Breast epithelium (tissue), 4 donors: ENCODE measurements around the gene EIF4G3. TPM values are rescaled to one million over a fixed set of nuclear protein-coding genes. Genes with fewer than 3 reads are reported as not detected.

Source experiments
- DNase-seq, 2 donors: peaks; one replicate each; pipeline ENCODE4 v3.0.0-alpha.2; 2019; ENCODE audit warnings: low spot score in 2 of 2
- H3K27ac ChIP-seq, 2 donors: fragments of 200-600 bp; sonication (generic) in 1 of 2; one replicate each; pipeline ENCODE4 v1.5.1; 2016 to 2019; ENCODE audit warnings: mild to moderate bottlenecking in 1 of 2
- H3K27me3 ChIP-seq, 2 donors: fragments of 200-600 bp; sonication (generic) in 1 of 2; one replicate each; pipeline versions ENCODE4 v1.5.1 to v1.6.0; 2017 to 2019; ENCODE audit warnings: control low read depth in 1 of 2, mild to moderate bottlenecking in 1 of 2
- H3K36me3 ChIP-seq: fragments of 200-600 bp; one replicate; pipeline ENCODE4 v1.5.1; 2019
- H3K4me1 ChIP-seq, 2 donors: fragments of 200-600 bp; sonication (generic); one replicate each; pipeline ENCODE4 v1.5.1; 2016 to 2019; ENCODE audit warnings: control low read depth in 1 of 2
- H3K4me3 ChIP-seq, 3 donors: fragments of 200-600 bp; sonication (generic); 1 replicate in 2 of 3; 2 replicates in 1 of 3; pipeline ENCODE4 v1.5.1; 2016 to 2019; ENCODE audit warnings: mild to moderate bottlenecking in 3 of 3, moderate library complexity in 2 of 3
- H3K9me3 ChIP-seq, 2 donors: fragments of 200-600 bp; sonication (generic) in 1 of 2; one replicate each; pipeline ENCODE4 v1.5.1; 2016 to 2019; ENCODE audit warnings: control low read depth in 1 of 2
- CTCF ChIP-seq, 3 donors: fragments of 450-650 bp; IDR thresholded peaks; one replicate each; pipeline ENCODE4 v1.5.1; 2016 to 2017; ENCODE audit warnings: antibody characterized with exemption in 3 of 3, mild to moderate bottlenecking in 3 of 3, moderate library complexity in 3 of 3
- POLR2A ChIP-seq: fragments of 450-650 bp; IDR thresholded peaks from one replicate; pipeline ENCODE4 v1.6.1; 2016; ENCODE audit warnings: antibody characterized with exemption, mild to moderate bottlenecking, moderate library complexity
- POLR2AphosphoS5 ChIP-seq, 3 donors: sonication (generic); formaldehyde crosslinking; IDR thresholded peaks; one replicate each; pipeline ENCODE4 v1.6.1; 2017; ENCODE audit warnings: antibody characterized with exemption in 3 of 3
- intact Hi-C: fragments of 100-400 bp; cut with DNase I; formaldehyde crosslinking; loops from one replicate; pipeline ENCODE4 v1.15.1; 2023; ENCODE audit warnings: low total_unique reads
- total RNA-seq, 3 donors: library from RNA; depleted of rRNA; stranded (reverse); fragments of >200 nt; gene quantifications; one replicate each; pipeline ENCODE4 v1.1.0, GENCODE V29; 2016

The EIF4G3 gene
- total RNA-seq = 10 to 100 TPM; 37.8 to 52.4 (median 50.8) TPM

GRCh38 chr1:21176586-21177555 is at the start of gene EIF4G3:
TSS of gene EIF4G3 (minus strand) at chr1:21176897. CDS start at chr1:21002742, 174,155 bp downstream.
- Histone ChIP-seq H3K9me3 (no peaks in the 10 kb centered on the region), H3K27ac (peak within 1 kb of the TSS; percentile 86 to 95), H3K36me3 (no peaks in the 10 kb centered on the region), H3K4me1 (no peaks in the 10 kb centered on the region), H3K4me3 (peak within 1 kb of the TSS; percentile 78 to 91 (median 82)), H3K27me3 (no peaks in the 10 kb centered on the region)
- peak; percentile 94 to 97 for DNase-seq
- TF ChIP-seq POLR2AphosphoS5 (IDR thresholded peaks at IDR 0.05) (peak; percentile 85 to 90 (median 88)), CTCF (IDR thresholded peaks at IDR 0.05) (no peak), POLR2A (peak; percentile 72)
- intact Hi-C loops = no loop called here

GRCh38 chr1:21225065-21225464 is 48.4 kb upstream of the EIF4G3 start:
- TF ChIP-seq POLR2AphosphoS5 (IDR thresholded peaks at IDR 0.05) (no peak), POLR2A (no peak), CTCF (IDR thresholded peaks at IDR 0.05) (no peak)
- DNase-seq = no peak
- H3K36me3 ChIP-seq = peaks cover 20% of the 10 kb centered on the region
- no peaks in the 10 kb centered on the region for H3K4me1 ChIP-seq
- no peak overlapping the region for H3K4me3 ChIP-seq
- intact Hi-C loops = no loop called here
- H3K9me3 ChIP-seq = no peaks in the 10 kb centered on the region
- no peaks in the 10 kb centered on the region for H3K27me3 ChIP-seq
- H3K27ac ChIP-seq = no peak overlapping the region

- Histone ChIP-seq H3K9me3 (no peaks in the 10 kb centered on the region), H3K4me3 (no peak overlapping the region), H3K4me1 (no peaks in the 10 kb centered on the region), H3K27ac (no peak overlapping the region), H3K27me3 (no peaks in the 10 kb centered on the region), H3K36me3 (peaks cover 20% of the 10 kb centered on the region)
- DNase-seq = no peak
- TF ChIP-seq POLR2A (no peak), POLR2AphosphoS5 (IDR thresholded peaks at IDR 0.05) (no peak), CTCF (IDR thresholded peaks at IDR 0.05) (no peak)
- intact Hi-C loops = no loop called here
These were observed 44.1 kb upstream of the EIF4G3 start for GRCh38 chr1:21220815-21221214.

- H3K4me3 ChIP-seq = no peak overlapping the region
- DNase-seq = no peak
- intact Hi-C loops = no loop called here
- H3K27ac ChIP-seq = no peak overlapping the region
- H3K9me3 ChIP-seq = no peaks in the 10 kb centered on the region
- TF ChIP-seq POLR2A (no peak), POLR2AphosphoS5 (IDR thresholded peaks at IDR 0.05) (no peak), CTCF (IDR thresholded peaks at IDR 0.05) (no peak)
- no peaks in the 10 kb centered on the region for H3K4me1 ChIP-seq
- no peaks in the 10 kb centered on the region for H3K27me3 ChIP-seq
- H3K36me3 ChIP-seq = peaks cover 13% of the 10 kb centered on the region
These were observed 43.0 kb upstream of the EIF4G3 start for GRCh38 chr1:21219674-21220073.
